ENCODE results near the gene REM2.

DNA sequence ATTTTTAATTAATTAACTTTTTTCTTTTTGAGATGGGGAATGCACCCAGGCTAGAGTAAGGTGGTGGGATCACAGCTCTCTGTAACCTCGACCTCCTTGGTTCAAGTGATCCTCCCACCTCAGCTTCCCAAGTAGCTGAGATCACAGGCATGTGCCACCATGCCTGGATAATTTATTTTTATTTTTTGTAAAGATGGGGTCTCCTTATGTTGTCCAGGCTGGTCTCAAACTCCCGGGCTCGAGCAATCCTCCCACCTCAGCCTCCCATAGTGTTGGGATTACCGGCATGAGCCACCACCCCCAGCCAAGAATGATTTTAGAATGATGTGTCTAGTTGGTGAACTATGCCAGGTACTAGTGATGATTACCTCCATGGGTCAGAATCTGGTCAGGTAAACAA, 18.0 kb upstream of the REM2 start:
- TF ChIP-seq, protein P1, sequence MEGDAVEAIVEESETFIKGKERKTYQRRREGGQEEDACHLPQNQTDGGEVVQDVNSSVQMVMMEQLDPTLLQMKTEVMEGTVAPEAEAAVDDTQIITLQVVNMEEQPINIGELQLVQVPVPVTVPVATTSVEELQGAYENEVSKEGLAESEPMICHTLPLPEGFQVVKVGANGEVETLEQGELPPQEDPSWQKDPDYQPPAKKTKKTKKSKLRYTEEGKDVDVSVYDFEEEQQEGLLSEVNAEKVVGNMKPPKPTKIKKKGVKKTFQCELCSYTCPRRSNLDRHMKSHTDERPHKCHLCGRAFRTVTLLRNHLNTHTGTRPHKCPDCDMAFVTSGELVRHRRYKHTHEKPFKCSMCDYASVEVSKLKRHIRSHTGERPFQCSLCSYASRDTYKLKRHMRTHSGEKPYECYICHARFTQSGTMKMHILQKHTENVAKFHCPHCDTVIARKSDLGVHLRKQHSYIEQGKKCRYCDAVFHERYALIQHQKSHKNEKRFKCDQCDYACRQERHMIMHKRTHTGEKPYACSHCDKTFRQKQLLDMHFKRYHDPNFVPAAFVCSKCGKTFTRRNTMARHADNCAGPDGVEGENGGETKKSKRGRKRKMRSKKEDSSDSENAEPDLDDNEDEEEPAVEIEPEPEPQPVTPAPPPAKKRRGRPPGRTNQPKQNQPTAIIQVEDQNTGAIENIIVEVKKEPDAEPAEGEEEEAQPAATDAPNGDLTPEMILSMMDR (IDR thresholded peaks at IDR 0.05 in 8 of 11, conservative IDR thresholded peaks at IDR 0.05 in 3 of 11) = no peak
- no peak for TF ChIP-seq POLR2A (IDR thresholded peaks at IDR 0.05)
